Ascending aorta (tissue), 2 donors: ENCODE data around the gene SGO1. TPM values are rescaled to one million over a fixed set of nuclear protein-coding genes. Genes with fewer than 3 reads are reported as not detected.
A peak's percentile ranks its signal among the peaks of the same experiment; 100 is the strongest.

Experiments
- DNase-seq, 2 donors: peaks; one replicate each; pipeline ENCODE4 v3.0.0-alpha.2; 2019; ENCODE audit warnings: low spot score in 2 of 2
- H3K27ac ChIP-seq, 2 donors: fragments of 200-600 bp; sonication (generic); one replicate each; pipeline ENCODE4 v1.5.1; 2016 to 2017; ENCODE audit warnings: mild to moderate bottlenecking in 1 of 2
- H3K27me3 ChIP-seq: fragments of 200-600 bp; sonication (generic); one replicate; pipeline ENCODE4 v1.5.1; 2017
- H3K36me3 ChIP-seq, 2 donors: fragments of 200-600 bp; sonication (generic); one replicate each; pipeline ENCODE4 v1.5.1; 2016
- H3K4me1 ChIP-seq, 2 donors: fragments of 200-600 bp; sonication (generic); one replicate each; pipeline ENCODE4 v1.5.1; 2016 to 2017; ENCODE audit warnings: mild to moderate bottlenecking in 1 of 2
- H3K4me3 ChIP-seq, 2 donors: fragments of 200-600 bp; sonication (generic); one replicate each; pipeline ENCODE4 v1.5.1; 2016 to 2017; ENCODE audit warnings: mild to moderate bottlenecking in 1 of 2
- H3K9me3 ChIP-seq, 2 donors: fragments of 200-600 bp; sonication (generic); one replicate each; pipeline ENCODE4 v1.5.1; 2016
- CTCF ChIP-seq, 3 experiments: fragments of 200-600 bp in 2 of 3; fragments of 450-650 bp in 1 of 3; sonication (generic) in 2 of 3; IDR thresholded peaks; one replicate each; pipeline ENCODE4 v1.5.1; 2016 to 2019; ENCODE audit warnings: antibody characterized with exemption in 3 of 3, mild to moderate bottlenecking in 1 of 3, moderate library complexity in 1 of 3
- intact Hi-C: fragments of 100-400 bp; cut with DNase I; formaldehyde crosslinking; loops from one replicate; pipeline ENCODE4 v1.15.1; 2023
- total RNA-seq: library from RNA; depleted of rRNA; stranded (reverse); fragments of >200 nt; gene quantifications from one replicate; pipeline ENCODE4 v1.1.0, GENCODE V29; 2016

The SGO1 gene
- total RNA-seq, result not detected

GRCh38 chr3:20185679-20186599, at the start of gene SGO1:
TSS of gene SGO1 (minus strand) at chr3:20186206. CDS start at chr3:20184027, 2,179 bp downstream.
- intact Hi-C loops, result loop anchor here (2.0 to 10.0 kb wide), 4 partner anchors 125 to 1569 kb away; partner anchors contain the start of genes KAT2B, RAB5A and ZNF385D

GRCh38 chr3:20235796-20236195, 49.8 kb upstream of the SGO1 start:
- no peak overlapping the region for H3K4me3 ChIP-seq
- H3K27ac ChIP-seq, result no peak overlapping the region
- no peak for TF ChIP-seq CTCF (IDR thresholded peaks at IDR 0.05)
- H3K27me3 ChIP-seq, result no peaks in the 10 kb centered on the region
- peaks cover 0 to 1% of the 10 kb centered on the region in 2 donors for H3K4me1 ChIP-seq
- no peaks in the 10 kb centered on the region for H3K9me3 ChIP-seq
- intact Hi-C loops, result no loop called here
- DNase-seq, result no peak
- no peaks in the 10 kb centered on the region for H3K36me3 ChIP-seq

More at GRCh38 chr3:20185679-20186599, at the start of gene SGO1:
- peak; percentile 99 to 100 for DNase-seq
- H3K9me3 ChIP-seq, result no peaks in the 10 kb centered on the region
- no peak for TF ChIP-seq CTCF (IDR thresholded peaks at IDR 0.05)
- H3K4me1 ChIP-seq, result peaks cover 0 to 6% of the 10 kb centered on the region in 2 donors
- no peaks in the 10 kb centered on the region for H3K27me3 ChIP-seq
- H3K27ac ChIP-seq, result peak within 1 kb of the TSS; percentile 91 to 94
- H3K36me3 ChIP-seq, result no peaks in the 10 kb centered on the region
- H3K4me3 ChIP-seq, result peak within 1 kb of the TSS; percentile 70 to 85

GRCh38 chr3:20232906-20233780, 47.1 kb upstream of the SGO1 start:
- TF ChIP-seq CTCF (IDR thresholded peaks at IDR 0.05), result no peak
- no peaks in the 10 kb centered on the region for H3K27me3 ChIP-seq
- no peak overlapping the region for H3K4me3 ChIP-seq
- H3K36me3 ChIP-seq, result no peaks in the 10 kb centered on the region
- intact Hi-C loops, result no loop called here
- no peak overlapping the region for H3K27ac ChIP-seq
- no peaks in the 10 kb centered on the region for H3K9me3 ChIP-seq
- no peaks in the 10 kb centered on the region for H3K4me1 ChIP-seq
- DNase-seq, result no peak

GRCh38 chr3:20230954-20231353, 44.9 kb upstream of the SGO1 start:
- Histone ChIP-seq H3K4me1 (no peaks in the 10 kb centered on the region), H3K36me3 (no peaks in the 10 kb centered on the region), H3K4me3 (no peak overlapping the region), H3K27me3 (no peaks in the 10 kb centered on the region), H3K27ac (no peak overlapping the region), H3K9me3 (no peaks in the 10 kb centered on the region)
- intact Hi-C loops, result no loop called here
- no peak for DNase-seq
- TF ChIP-seq CTCF (IDR thresholded peaks at IDR 0.05), result no peak

- intact Hi-C loops, result loop anchor here (10.0 kb wide), 1 partner anchor 1889 kb away; no protein-coding TSS in a partner anchor
- peak; percentile 23 to 62 (median 53) for TF ChIP-seq CTCF (IDR thresholded peaks at IDR 0.05)
- no peaks in the 10 kb centered on the region for H3K36me3 ChIP-seq
- no peak overlapping the region for H3K4me3 ChIP-seq
- H3K4me1 ChIP-seq, result no peaks in the 10 kb centered on the region
- H3K9me3 ChIP-seq, result no peaks in the 10 kb centered on the region
- no peak for DNase-seq
- H3K27ac ChIP-seq, result no peak overlapping the region
- no peaks in the 10 kb centered on the region for H3K27me3 ChIP-seq
Measured at GRCh38 chr3:20225769-20226168, 39.8 kb upstream of the SGO1 start.
